HCT116 (cell line): Measurements from ENCODE around the gene HSPA2. TPM values are rescaled to one million over a fixed set of nuclear protein-coding genes. Genes with fewer than 3 reads are reported as not detected.

ENCODE experiments used
- ATAC-seq: fragments of 200-7000 bp; cut with Tn5 transposase; 2 replicates; pipeline ENCODE4 v1.9.1; 2020; ENCODE audit warnings: mild to moderate bottlenecking, moderate library complexity
- BruUV-seq: library from RNA; stranded (reverse); fragments of 400-500 nt; replicated peaks from 2 replicates; lab custom pipeline; 2021; lab: Mats Ljungman, UMichigan
- CTCF ChIA-PET: fragments of 300-600 bp; sonication (Branson Sonifier 250); formaldehyde crosslinking; loops from one replicate; lab custom pipeline; 2021; ENCODE audit warnings: antibody characterized with exemption; lab: Charles Lee
- POLR2A ChIA-PET: fragments of 300-600, 350-600 bp; sonication (Branson Sonifier 250); formaldehyde crosslinking; loops from one replicate; lab custom pipeline; 2021; ENCODE audit warnings: antibody characterized with exemption; lab: Charles Lee
- RAD21 ChIA-PET, 2 experiments: fragments of 300-600 bp; sonication (Branson Sonifier 250); formaldehyde crosslinking; loops; one replicate each; lab custom pipeline; 2023; ENCODE audit warnings: low total read pairs in 2 of 2; ENCODE audit not compliant: uncharacterized antibody in 2 of 2, unreplicated experiment in 2 of 2, low non-redundant PET in 1 of 2; lab: Charles Lee
- DNase-seq: peaks from one replicate; pipeline ENCODE4 v3.0.0-alpha.2; 2010; ENCODE audit warnings: low read depth, low spot score
- H2AFZ ChIP-seq: fragments of 200-600 bp; shearing (Covaris generic), sonication (generic); 2 replicates; pipeline ENCODE4 v1.6.1; 2017; ENCODE audit warnings: low read depth, mixed run types, mixed read lengths, antibody characterized with exemption, low read length; ENCODE audit not compliant: poor library complexity, severe bottlenecking
- H3K27ac ChIP-seq: 2 replicates; pipeline ENCODE4 v1.5.1; 2012; ENCODE audit warnings: low read depth, low read length
- H3K27me3 ChIP-seq: fragments of 200-600 bp; sonication (generic); 2 replicates; pipeline ENCODE4 v1.6.1; 2016; ENCODE audit warnings: mixed run types, low read length, mixed read lengths; ENCODE audit not compliant: insufficient read depth
- H3K36me3 ChIP-seq, 2 experiments: fragments of 200-500 bp in 1 of 2; fragments of 200-600 bp in 1 of 2; sonication (Bioruptor generic) in 1 of 2; sonication (generic) in 1 of 2; 2 replicates each; pipeline versions ENCODE4 v1.5.1 to v1.6.1; 2014 to 2016; ENCODE audit warnings: low read length in 2 of 2, inconsistent platforms in 1 of 2, mixed read lengths in 1 of 2, mixed run types in 1 of 2; ENCODE audit not compliant: insufficient read depth in 2 of 2, control insufficient read depth in 1 of 2
- H3K4me1 ChIP-seq, 2 experiments: fragments of 200-600 bp in 1 of 2; sonication (generic) in 1 of 2; 2 replicates each; pipeline versions ENCODE4 v1.5.1 to v1.6.1; 2012 to 2017; ENCODE audit warnings: low read length in 2 of 2, inconsistent platforms in 1 of 2, mild to moderate bottlenecking in 1 of 2, mixed read lengths in 1 of 2, mixed run types in 1 of 2, moderate library complexity in 1 of 2; ENCODE audit not compliant: insufficient read depth in 2 of 2, control insufficient read depth in 1 of 2
- H3K4me2 ChIP-seq: fragments of 200-600 bp; sonication (generic); 2 replicates; pipeline ENCODE4 v1.6.1; 2017; ENCODE audit warnings: mixed run types, low read length, mixed read lengths
- H3K4me3 ChIP-seq, 2 experiments: fragments of 200-600 bp in 1 of 2; sonication (generic) in 1 of 2; replicated peaks in 1 of 2; 2 replicates each; pipeline ENCODE4 v1.5.1; 2011 to 2016; ENCODE audit warnings: low read length in 2 of 2, control low read depth in 1 of 2, low read depth in 1 of 2, mild to moderate bottlenecking in 1 of 2, mixed read lengths in 1 of 2, mixed run types in 1 of 2
- H3K79me2 ChIP-seq: fragments of 200-600 bp; sonication (generic); 2 replicates; pipeline ENCODE4 v1.6.1; 2017; ENCODE audit warnings: mild to moderate bottlenecking, mixed run types, low read length, moderate library complexity, mixed read lengths; ENCODE audit not compliant: insufficient read depth
- H3K9ac ChIP-seq: fragments of 200-600 bp; sonication (generic); 2 replicates; pipeline ENCODE4 v1.6.1; 2016; ENCODE audit warnings: low read length, mixed read lengths
- H3K9me2 ChIP-seq: fragments of 200-600 bp; sonication (generic), shearing (Covaris generic); 2 replicates; pipeline ENCODE4 v1.6.1; 2017; ENCODE audit warnings: mixed run types, mild to moderate bottlenecking, moderate library complexity; ENCODE audit not compliant: insufficient read depth
- H3K9me3 ChIP-seq, 2 experiments: fragments of 200-500 bp in 1 of 2; fragments of 200-600 bp in 1 of 2; sonication (Bioruptor generic) in 1 of 2; sonication (generic) in 1 of 2; 2 replicates each; pipeline ENCODE4 v1.6.1; 2014 to 2017; ENCODE audit warnings: low read length in 2 of 2, mixed read lengths in 2 of 2, inconsistent platforms in 1 of 2, low read depth in 1 of 2, mild to moderate bottlenecking in 1 of 2, mixed run types in 1 of 2, moderate library complexity in 1 of 2; ENCODE audit not compliant: control insufficient read depth in 1 of 2, insufficient read depth in 1 of 2
- H4K20me1 ChIP-seq: fragments of 200-600 bp; sonication (generic), shearing (Covaris generic); 2 replicates; pipeline ENCODE4 v1.6.1; 2017; ENCODE audit warnings: mixed run types, mild to moderate bottlenecking, moderate library complexity; ENCODE audit not compliant: insufficient read depth
- ATF3 ChIP-seq: IDR thresholded peaks from 2 replicates; pipeline ENCODE4 v1.6.1; 2012
- CBX3 ChIP-seq: IDR thresholded peaks from 2 replicates; pipeline ENCODE4 v1.6.1; 2012; ENCODE audit warnings: low read depth
- CTCF ChIP-seq, 3 experiments: fragments of 200-600 bp in 1 of 3; sonication (generic) in 1 of 3; IDR thresholded peaks in 2 of 3; conservative IDR thresholded peaks in 1 of 3; 2 replicates each; pipeline ENCODE4 v1.5.1; 2012 to 2017; ENCODE audit warnings: low read depth in 2 of 3, low read length in 2 of 3, antibody characterized with exemption in 1 of 3, borderline replicate concordance in 1 of 3, control low read depth in 1 of 3, mild to moderate bottlenecking in 1 of 3, mixed read lengths in 1 of 3, mixed run types in 1 of 3, moderate library complexity in 1 of 3; ENCODE audit not compliant: insufficient read depth in 1 of 3
- ELF1 ChIP-seq: IDR thresholded peaks from 2 replicates; pipeline ENCODE4 v1.6.1; 2012; ENCODE audit warnings: low read depth, borderline replicate concordance
- EZH2 ChIP-seq: fragments of 200-600 bp; sonication (generic); IDR thresholded peaks from 2 replicates; pipeline ENCODE4 v1.6.1; 2017; ENCODE audit warnings: antibody characterized with exemption, mixed run types
- FOSL1 ChIP-seq: IDR thresholded peaks from 2 replicates; pipeline ENCODE4 v1.6.1; 2012; ENCODE audit warnings: low read depth
- JUND ChIP-seq: IDR thresholded peaks from 2 replicates; pipeline ENCODE4 v1.6.1; 2012
- RAD21 ChIP-seq: IDR thresholded peaks from 2 replicates; pipeline ENCODE4 v1.6.1; 2012; ENCODE audit warnings: low read depth, mild to moderate bottlenecking
- SP1 ChIP-seq: IDR thresholded peaks from 2 replicates; pipeline ENCODE4 v1.6.1; 2012; ENCODE audit warnings: low read depth
- SRF ChIP-seq: IDR thresholded peaks from 2 replicates; pipeline ENCODE4 v1.6.1; 2012; ENCODE audit warnings: low read depth
- YY1 ChIP-seq: IDR thresholded peaks from 2 replicates; pipeline ENCODE4 v1.6.1; 2011; ENCODE audit warnings: low read length, low read depth, moderate library complexity, mild to moderate bottlenecking; ENCODE audit not compliant: insufficient replicate concordance; ENCODE audit errors: extremely low read depth
- ZFX ChIP-seq: fragments of 450-650 bp; IDR thresholded peaks from 2 replicates; pipeline ENCODE4 v1.6.1; 2017
- ZNF274 ChIP-seq: fragments of 200-500 bp; sonication (Bioruptor generic); IDR thresholded peaks from 2 replicates; pipeline ENCODE4 v1.6.1; 2014; ENCODE audit warnings: mild to moderate bottlenecking, low read depth, low read length, inconsistent platforms
- intact Hi-C: fragments of 100-400 bp; cut with micrococcal nuclease; formaldehyde crosslinking; loops from 2 replicates; pipeline ENCODE4 v1.10.0; 2022
- total RNA-seq: library from RNA; stranded (reverse); gene quantifications from one replicate; pipeline ENCODE4 v1.2.1, GENCODE V29; 2021; ENCODE audit not compliant: unreplicated experiment
- TF ChIP-seq, protein P1 (sequence below): IDR thresholded peaks from 2 replicates; pipeline ENCODE4 v1.6.1; 2012

Gene HSPA2
- total RNA-seq, 1 experiment from 2014 or later: 2.5 TPM

DNA sequence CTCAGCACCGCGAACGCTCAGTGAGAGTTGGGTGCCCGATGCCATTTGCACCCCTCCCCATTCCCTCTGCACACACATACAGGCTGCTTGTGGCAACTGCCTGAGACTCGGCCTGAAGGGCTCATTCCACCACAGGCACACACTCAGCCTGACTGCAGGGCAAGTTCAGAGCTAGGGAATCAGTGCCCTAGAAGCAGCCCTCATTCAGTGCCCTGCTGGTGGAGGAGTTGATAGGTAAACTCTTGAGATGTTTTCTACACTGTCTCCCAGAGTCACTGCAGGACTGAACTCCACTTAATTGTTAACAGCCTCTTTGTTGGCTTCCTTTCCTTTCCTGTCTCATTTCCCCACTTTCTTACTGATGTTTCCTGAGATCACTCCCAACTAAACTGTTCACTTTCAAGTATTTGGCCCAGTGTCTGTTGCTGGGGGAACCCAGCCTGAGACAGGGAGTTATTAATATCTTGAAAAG is 26.1 kb downstream of the HSPA2 start:
- H4K20me1 ChIP-seq: no peaks in the 10 kb centered on the region
- H3K9ac ChIP-seq: no peak overlapping the region
- no peaks in the 10 kb centered on the region for H3K9me2 ChIP-seq
- no TSS peak for BruUV-seq
- no peaks in the 10 kb centered on the region for H3K9me3 ChIP-seq
- no peaks in the 10 kb centered on the region for H3K79me2 ChIP-seq
- RAD21 ChIA-PET: no interaction called here
- no peaks in the 10 kb centered on the region for H3K36me3 ChIP-seq
- intact Hi-C loops: no loop called here
- no peak overlapping the region for H3K4me3 ChIP-seq
- CTCF ChIA-PET: no interaction called here
- POLR2A ChIA-PET: no interaction called here
- no peak overlapping the region for H3K4me2 ChIP-seq
- DNase-seq: no peak
- peak; percentile 21; the same call in 1 of the 2 replicates for ATAC-seq
- no peak overlapping the region for H2AFZ ChIP-seq
- peaks cover 18 to 19% of the 10 kb centered on the region in 2 experiments for H3K4me1 ChIP-seq
- H3K27me3 ChIP-seq: no peaks in the 10 kb centered on the region
- no peak for TF ChIP-seq SRF
- no peak for TF ChIP-seq RAD21
- no peak for TF ChIP-seq ZFX
- TF ChIP-seq CTCF (IDR thresholded peaks at IDR 0.05 in 2 of 3, conservative IDR thresholded peaks at IDR 0.05 in 1 of 3; ENCODE audit: borderline replicate concordance in 1 of 3, insufficient read depth in 1 of 3, low read depth in 2 of 3, low read length in 2 of 3): no peak
- no peak for TF ChIP-seq SP1
- TF ChIP-seq, protein P1, sequence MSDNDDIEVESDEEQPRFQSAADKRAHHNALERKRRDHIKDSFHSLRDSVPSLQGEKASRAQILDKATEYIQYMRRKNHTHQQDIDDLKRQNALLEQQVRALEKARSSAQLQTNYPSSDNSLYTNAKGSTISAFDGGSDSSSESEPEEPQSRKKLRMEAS: no peak
- no peak for TF ChIP-seq YY1
- no peak for TF ChIP-seq ZNF274
- TF ChIP-seq ELF1: no peak
- no peak for TF ChIP-seq CBX3
- no peak for TF ChIP-seq EZH2
- TF ChIP-seq ATF3: no peak
- no peak for TF ChIP-seq FOSL1
- TF ChIP-seq JUND: no peak
- H3K27ac ChIP-seq: no peak overlapping the region
